Tibial nerve (tissue), 4 donors: ENCODE results near the gene BNIP2.

Source experiments
- CTCF ChIP-seq, 5 experiments: fragments of 200-600 bp in 3 of 5; fragments of 450-650 bp in 2 of 5; sonication (generic) in 3 of 5; IDR thresholded peaks; one replicate each; pipeline ENCODE4 v1.5.1; 2016 to 2019; ENCODE audit warnings: antibody characterized with exemption in 5 of 5, mild to moderate bottlenecking in 3 of 5, moderate library complexity in 2 of 5
- EP300 ChIP-seq, 2 donors: sonication (generic); formaldehyde crosslinking; IDR thresholded peaks; one replicate each; pipeline ENCODE4 v1.6.1; 2017; ENCODE audit warnings: antibody characterized with exemption in 2 of 2, mild to moderate bottlenecking in 1 of 2
- POLR2A ChIP-seq, 2 donors: fragments of 450-650 bp; IDR thresholded peaks; one replicate each; pipeline ENCODE4 v1.6.1; 2017; ENCODE audit warnings: antibody characterized with exemption in 2 of 2, mild to moderate bottlenecking in 2 of 2, moderate library complexity in 2 of 2

GRCh38 chr15:59659366-59659765 is 29.8 kb downstream of the BNIP2 start:
- TF ChIP-seq POLR2A (IDR thresholded peaks at IDR 0.05) (no peak), CTCF (IDR thresholded peaks at IDR 0.05) (no peak), EP300 (IDR thresholded peaks at IDR 0.05) (no peak)
